NT2/D1 (cell line): ENCODE measurements around the gene PRKCSH.
A peak's percentile ranks its signal among the peaks of the same experiment; 100 is the strongest.
"Not testable (repeated sequence)": the region's sequence is repeated elsewhere in the genome, so short reads cannot be mapped to it uniquely, and the experiment has no call there.

Source experiments
- DNase-seq: peaks from one replicate; pipeline ENCODE4 v3.0.0-alpha.2; 2011; ENCODE audit warnings: low read depth, low spot score
- H3K27me3 ChIP-seq: 2 replicates; pipeline ENCODE4 v1.6.0; 2011; ENCODE audit warnings: mild to moderate bottlenecking; ENCODE audit not compliant: insufficient read length, insufficient read depth
- H3K36me3 ChIP-seq: 2 replicates; pipeline ENCODE4 v1.6.1; 2011; ENCODE audit warnings: mild to moderate bottlenecking, low read length, mixed read lengths; ENCODE audit not compliant: insufficient read depth, insufficient read length
- H3K4me1 ChIP-seq: 2 replicates; pipeline ENCODE4 v1.5.1; 2011; ENCODE audit not compliant: insufficient read depth, insufficient read length
- H3K4me3 ChIP-seq: 2 replicates; pipeline ENCODE4 v1.5.1; 2011; ENCODE audit warnings: low read depth; ENCODE audit not compliant: insufficient read length
- H3K9ac ChIP-seq: 2 replicates; pipeline ENCODE4 v1.6.0; 2011; ENCODE audit warnings: low read depth; ENCODE audit not compliant: insufficient read length
- H3K9me3 ChIP-seq: 2 replicates; pipeline ENCODE4 v1.5.1; 2011; ENCODE audit warnings: mild to moderate bottlenecking, low read length; ENCODE audit not compliant: insufficient read depth
- SUZ12 ChIP-seq: IDR thresholded peaks from 2 replicates; pipeline ENCODE4 v1.6.1; 2011; ENCODE audit not compliant: insufficient read length, insufficient read depth; ENCODE audit errors: extremely low read depth
- YY1 ChIP-seq: IDR thresholded peaks from 2 replicates; pipeline ENCODE4 v1.6.1; 2011; ENCODE audit not compliant: insufficient read length, insufficient read depth
- ZNF274 ChIP-seq: IDR thresholded peaks from 2 replicates; pipeline ENCODE4 v1.6.1; 2011; ENCODE audit warnings: mild to moderate bottlenecking, low read depth, low read length

Gene PRKCSH

GRCh38 chr19:11422163-11423065, 13.0 kb upstream of the PRKCSH start:
- Histone ChIP-seq H3K36me3 (no peaks in the 10 kb centered on the region), H3K4me1 (peaks cover 25% of the 10 kb centered on the region), H3K9me3 (peaks cover 6% of the 10 kb centered on the region; the same call in 1 of the 2 replicates), H3K9ac (peak overlapping the region; percentile 46), H3K4me3 (peak overlapping the region; percentile 43), H3K27me3 (peaks cover 65% of the 10 kb centered on the region)
- TF ChIP-seq YY1 (no peak), ZNF274 (no peak), SUZ12 (no peak)
- DNase-seq = peak; percentile 64

GRCh38 chr19:11423164-11423790, 12.2 kb upstream of the PRKCSH start:
- Histone ChIP-seq H3K9ac (peak overlapping the region; percentile 46), H3K27me3 (peaks cover 57% of the 10 kb centered on the region), H3K4me1 (peaks cover 25% of the 10 kb centered on the region), H3K9me3 (peaks cover 6% of the 10 kb centered on the region; the same call in 1 of the 2 replicates), H3K36me3 (no peaks in the 10 kb centered on the region), H3K4me3 (peak overlapping the region; percentile 43)
- no peak for DNase-seq
- TF ChIP-seq SUZ12 (no peak), YY1 (no peak), ZNF274 (no peak)

- Histone ChIP-seq H3K9ac (no peak overlapping the region), H3K9me3 (peaks cover 6% of the 10 kb centered on the region; the same call in 1 of the 2 replicates), H3K36me3 (no peaks in the 10 kb centered on the region), H3K4me3 (no peak overlapping the region), H3K27me3 (peaks cover 52% of the 10 kb centered on the region), H3K4me1 (peaks cover 22% of the 10 kb centered on the region)
- no peak for DNase-seq
- TF ChIP-seq SUZ12 = no peak
- TF ChIP-seq YY1 = no peak
- TF ChIP-seq ZNF274 = no peak
Measured at GRCh38 chr19:11423791-11424181, 11.6 kb upstream of the PRKCSH start.

- Histone ChIP-seq H3K36me3 (no peaks in the 10 kb centered on the region), H3K9me3 (peaks cover 6% of the 10 kb centered on the region; the same call in 1 of the 2 replicates), H3K9ac (no peak overlapping the region), H3K4me3 (no peak overlapping the region), H3K27me3 (peaks cover 32% of the 10 kb centered on the region), H3K4me1 (peaks cover 19% of the 10 kb centered on the region)
- DNase-seq = no peak
- TF ChIP-seq YY1 (no peak), ZNF274 (no peak), SUZ12 (no peak)
Measured at GRCh38 chr19:11425719-11426457, 9.5 kb upstream of the PRKCSH start.

GRCh38 chr19:11426656-11427055, 8.8 kb upstream of the PRKCSH start:
- Histone ChIP-seq H3K4me1 (peaks cover 19% of the 10 kb centered on the region), H3K9me3 (peaks cover 6% of the 10 kb centered on the region; the same call in 1 of the 2 replicates), H3K27me3 (peaks cover 24% of the 10 kb centered on the region), H3K36me3 (no peaks in the 10 kb centered on the region), H3K9ac (no peak overlapping the region), H3K4me3 (no peak overlapping the region)
- no peak for DNase-seq
- TF ChIP-seq YY1 (no peak), ZNF274 (no peak), SUZ12 (no peak)

GRCh38 chr19:11433526-11433925, 1.9 kb upstream of the PRKCSH start:
- H3K36me3 ChIP-seq = peaks cover 23% of the 10 kb centered on the region
- DNase-seq, H3K9me3 ChIP-seq, H3K4me1 ChIP-seq, H3K9ac ChIP-seq, H3K4me3 ChIP-seq, H3K27me3 ChIP-seq: not testable (repeated sequence)

GRCh38 chr19:11434703-11435056, 755 bp upstream of the PRKCSH start:
- peaks cover 10% of the 10 kb centered on the region for H3K4me1 ChIP-seq
- no peak for DNase-seq
- peak overlapping the region; percentile 37 for H3K4me3 ChIP-seq
- H3K9me3 ChIP-seq = no peaks in the 10 kb centered on the region
- no peak for TF ChIP-seq ZNF274
- no peak for TF ChIP-seq SUZ12
- no peak for TF ChIP-seq YY1
- no peaks in the 10 kb centered on the region for H3K27me3 ChIP-seq
- peaks cover 30% of the 10 kb centered on the region for H3K36me3 ChIP-seq
- H3K9ac ChIP-seq = peak overlapping the region; percentile 72
